Stimulated activated CD8-positive, alpha-beta memory T cell treated with anti-CD3 and anti-CD28 coated beads, Interleukin-15, amount 100 ng/mL, for 24 hours (primary cell): ENCODE data around the gene DNMT3A.

Experiments used
- DNase-seq: peaks from one replicate; pipeline ENCODE4 v3.0.0-alpha.2; 2020; ENCODE audit warnings: low read depth

DNMT3A gene

DNA sequence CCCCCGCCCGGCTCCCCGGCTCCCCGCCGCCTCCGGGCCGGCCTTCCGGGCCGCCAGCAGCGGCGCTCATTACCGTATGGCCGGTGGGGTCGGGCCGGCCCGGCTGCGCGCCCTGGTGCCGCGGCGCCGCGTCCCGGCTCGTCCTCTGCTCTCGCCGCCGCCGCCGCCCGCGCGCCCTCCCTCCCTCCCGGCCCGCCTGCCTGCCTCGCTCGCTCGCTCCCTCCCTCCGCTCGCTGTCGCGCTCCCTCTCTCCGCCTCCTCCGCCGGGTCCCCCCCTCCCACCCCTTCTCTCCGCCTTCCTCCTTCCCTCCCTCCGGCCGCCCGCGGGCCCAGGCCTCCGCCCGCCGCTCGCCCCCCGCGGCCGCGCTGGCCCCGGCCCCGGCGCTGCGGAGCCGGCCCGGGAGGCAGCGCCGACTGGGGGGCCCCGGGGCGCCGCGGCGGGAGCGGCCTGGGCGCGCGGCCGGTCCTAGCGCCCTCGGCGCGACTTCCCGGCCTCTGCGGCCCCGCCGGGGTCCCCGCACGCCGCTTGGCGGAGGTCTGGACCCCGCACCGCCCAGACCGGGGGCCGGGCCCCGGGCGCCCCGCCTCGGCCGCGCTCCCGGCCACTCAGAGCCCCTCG is at the start of gene DNMT3A:
Gene DNMT3A (minus strand): TSS at position 173 of the 619 bp plus-strand sequence. CDS start 27,941 bp downstream, outside the sequence.
- no peak for DNase-seq

DNA sequence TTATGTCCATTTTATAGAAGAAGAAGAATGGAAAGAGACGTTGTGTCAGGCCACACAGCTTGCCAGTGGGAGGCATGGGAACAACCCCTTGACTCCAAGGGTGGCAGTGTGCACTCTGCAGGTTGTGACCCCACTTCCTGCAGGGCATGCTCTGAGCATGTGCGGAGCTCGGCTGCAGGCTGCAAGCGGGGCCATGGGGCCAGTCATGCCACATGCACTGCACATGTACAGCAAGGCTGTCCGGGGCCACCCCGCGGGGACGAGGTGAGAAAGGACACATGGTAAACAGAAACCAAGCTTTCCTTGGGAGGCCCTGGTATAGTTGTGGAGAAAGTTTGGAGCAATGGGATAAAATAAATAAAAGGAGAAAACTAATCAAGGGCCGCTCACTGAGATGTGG is 47.4 kb upstream of the DNMT3A start:
- no peak for DNase-seq

DNA sequence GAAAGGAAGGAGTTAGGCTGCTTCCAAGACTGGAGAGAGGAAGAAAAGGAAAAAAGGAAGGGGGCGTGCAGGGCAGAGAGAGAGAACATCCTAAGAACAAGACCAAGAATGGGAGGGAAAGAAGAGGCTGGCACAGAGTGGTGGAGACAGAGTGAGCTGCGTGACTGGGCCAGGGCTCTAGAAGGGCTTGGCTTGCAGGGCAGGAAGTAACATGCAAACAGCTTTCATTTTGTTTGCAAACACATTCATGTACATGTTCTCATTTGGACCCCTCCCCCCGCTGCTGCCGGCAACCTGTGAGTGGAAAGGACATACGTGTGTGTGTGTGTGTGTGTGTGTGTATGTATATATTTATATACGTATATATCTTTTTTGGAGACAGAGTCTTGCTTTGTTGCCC is 46.8 kb upstream of the DNMT3A start:
- DNase-seq = no peak

DNA sequence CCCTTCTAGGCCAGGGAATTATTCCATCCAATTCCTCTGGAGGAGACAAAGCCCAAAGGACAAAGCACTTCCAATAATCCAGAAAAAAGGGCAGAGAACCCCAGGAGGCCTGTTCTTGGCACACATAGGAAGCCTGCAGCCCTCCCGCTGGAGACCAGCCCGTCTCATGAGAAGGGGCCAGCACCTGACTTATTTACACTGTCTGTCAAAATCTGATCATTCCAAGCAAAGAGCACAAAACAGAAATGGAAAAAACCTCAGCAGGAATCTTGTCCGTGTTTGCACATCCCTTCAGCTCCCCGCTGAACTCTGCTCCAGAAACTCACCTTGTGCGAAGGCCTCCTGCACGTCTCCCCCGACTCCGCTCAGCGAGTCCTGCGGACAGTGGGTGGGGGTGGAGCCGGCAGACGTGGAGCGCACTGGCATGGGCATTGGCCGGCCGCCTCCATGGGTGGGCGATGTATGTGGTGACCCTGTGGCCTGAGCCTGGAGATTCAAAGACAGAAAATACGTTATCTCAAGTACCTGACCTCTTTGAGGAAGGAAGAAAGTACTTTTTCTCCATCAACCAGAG is 46.2 kb upstream of the DNMT3A start:
- DNase-seq = no peak

DNA sequence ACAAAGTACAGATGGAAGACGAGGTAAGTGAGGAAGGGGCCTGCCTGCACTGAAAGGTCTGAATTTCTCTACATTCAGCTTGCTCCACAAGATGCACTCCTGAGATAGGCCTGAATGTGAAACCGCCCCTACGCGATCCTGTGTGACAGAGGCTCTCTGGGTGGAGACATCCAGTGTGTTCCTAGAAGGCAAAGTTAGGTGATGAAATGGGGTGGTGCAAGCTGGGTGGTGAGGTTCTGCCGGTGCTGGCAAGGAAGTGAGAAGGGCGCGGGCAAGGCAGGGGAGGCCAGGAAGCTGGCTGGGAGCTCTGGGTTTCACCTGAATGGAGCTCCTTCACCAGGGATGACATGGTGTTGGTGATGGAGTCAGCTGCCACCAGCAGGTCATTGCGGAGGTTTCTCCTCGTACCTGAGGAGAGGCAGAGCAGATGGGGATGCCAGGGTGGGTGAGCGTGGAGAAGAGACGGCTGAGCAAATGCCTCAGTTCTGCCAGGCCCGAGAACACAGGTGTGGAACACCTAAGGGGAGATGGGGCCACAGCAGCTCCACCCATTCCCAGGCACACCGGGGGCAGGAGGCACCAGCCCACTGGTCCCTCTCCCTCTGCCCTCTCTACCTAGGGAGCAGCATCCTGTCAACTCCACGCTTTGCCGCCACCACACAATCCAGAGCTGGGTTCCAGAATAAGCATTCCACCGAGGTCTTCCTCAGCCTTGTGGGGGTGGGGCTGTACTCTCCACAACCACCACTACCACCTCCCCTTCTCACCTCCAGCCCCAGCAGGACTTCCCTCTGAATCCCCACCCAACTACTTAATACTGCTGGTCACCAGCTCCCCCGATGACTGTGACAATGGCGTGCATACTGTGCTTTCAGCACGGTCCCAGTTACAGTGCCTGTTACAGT is 45.5 kb upstream of the DNMT3A start:
- no peak for DNase-seq

DNA sequence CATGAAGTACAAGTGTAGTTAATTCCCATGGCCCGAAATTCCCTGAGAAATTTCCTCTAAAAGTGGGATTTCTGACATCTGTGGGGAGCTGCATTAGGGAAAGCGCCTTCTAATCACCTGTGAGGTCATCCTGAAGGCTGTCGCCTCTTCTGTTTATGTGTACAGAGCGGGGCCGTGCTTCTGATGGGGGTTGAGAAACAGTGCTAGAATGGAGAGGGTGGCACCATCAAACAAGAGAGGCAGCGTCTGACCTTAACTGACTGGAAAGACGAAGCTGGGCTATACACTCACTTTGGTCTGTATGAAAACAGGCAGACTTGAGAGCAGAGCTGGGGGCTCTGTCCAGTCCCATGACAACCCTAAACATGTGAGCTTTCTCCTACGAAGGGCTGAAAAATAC is 44.2 kb upstream of the DNMT3A start:
- DNase-seq = no peak

DNA sequence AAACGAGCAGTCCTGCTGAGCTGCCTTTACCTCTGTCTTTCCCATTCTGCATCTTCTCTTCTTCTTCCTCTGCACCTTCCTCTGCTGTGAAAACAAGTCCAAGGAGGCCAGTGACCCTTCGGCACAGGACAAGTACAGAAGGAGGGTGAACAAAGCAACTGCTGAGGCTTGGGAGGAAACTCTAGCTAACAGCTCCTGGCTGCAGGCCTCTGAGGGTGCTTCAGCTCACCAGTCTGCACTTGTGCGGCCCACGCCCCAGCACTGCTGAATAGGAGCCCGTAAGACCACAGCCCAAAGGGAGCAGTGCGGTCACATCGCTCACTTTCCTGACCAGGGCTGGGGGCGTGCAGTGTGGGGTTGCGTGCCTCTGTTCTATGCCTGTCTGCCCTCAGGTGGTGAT is 42.1 kb upstream of the DNMT3A start:
- DNase-seq = no peak

DNA sequence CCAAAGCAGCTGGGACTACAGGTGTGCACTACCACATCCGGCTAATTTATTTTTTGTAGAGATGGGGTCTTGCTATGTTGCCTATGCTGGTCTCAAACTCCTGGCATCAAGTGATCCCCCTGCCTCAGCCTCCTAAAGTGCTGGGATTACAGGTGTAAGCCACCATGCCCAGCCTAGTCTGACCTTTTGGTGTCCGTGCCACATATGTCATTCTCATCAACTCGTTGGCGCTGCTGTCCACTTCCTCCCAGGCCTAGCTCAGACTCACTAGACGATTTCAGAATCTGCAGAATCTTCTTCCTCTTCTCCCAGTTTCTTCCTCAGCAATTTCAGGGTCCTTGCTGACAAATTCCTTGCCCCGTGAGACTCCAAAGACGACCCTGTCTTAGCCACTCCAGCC is 39.8 kb upstream of the DNMT3A start:
- no peak for DNase-seq

DNA sequence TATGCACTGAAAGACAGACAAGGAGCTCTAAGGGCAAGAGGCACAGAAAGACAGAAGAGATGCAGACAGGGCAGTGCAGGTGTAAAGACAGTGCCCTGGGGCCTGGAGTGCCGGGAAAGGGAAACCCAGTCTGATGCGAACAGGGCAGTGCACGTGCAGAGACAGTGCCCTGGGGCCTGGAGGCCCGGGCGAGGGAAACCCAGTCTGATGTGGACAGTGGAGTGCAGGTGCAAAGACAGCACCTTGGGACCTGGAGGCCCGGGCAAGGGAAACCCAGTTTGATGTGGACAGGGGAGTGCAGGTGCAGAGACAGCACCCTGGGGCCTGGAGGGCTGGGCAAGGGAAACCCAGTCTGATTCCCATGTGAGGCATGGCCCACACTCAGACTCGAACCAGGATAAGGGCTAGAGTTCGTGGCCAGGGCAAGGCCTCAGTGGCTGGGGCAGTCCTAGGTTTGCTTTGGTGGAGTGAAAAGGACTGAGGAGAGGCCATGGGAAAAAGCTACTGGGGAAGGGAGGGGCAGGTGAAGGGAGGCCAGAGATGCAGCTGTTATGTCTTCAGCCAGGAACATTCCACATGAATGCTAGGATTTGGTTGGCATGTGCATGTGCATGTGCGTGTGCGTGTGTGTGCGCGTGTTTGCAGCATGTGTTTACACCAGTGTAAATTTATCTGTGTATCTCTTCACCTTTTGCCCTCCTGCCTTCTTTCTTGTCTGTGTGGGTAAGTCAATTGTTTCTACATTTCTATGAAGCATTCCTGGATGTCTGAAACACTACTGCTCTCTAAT is 39.1 kb upstream of the DNMT3A start:
- no peak for DNase-seq

DNA sequence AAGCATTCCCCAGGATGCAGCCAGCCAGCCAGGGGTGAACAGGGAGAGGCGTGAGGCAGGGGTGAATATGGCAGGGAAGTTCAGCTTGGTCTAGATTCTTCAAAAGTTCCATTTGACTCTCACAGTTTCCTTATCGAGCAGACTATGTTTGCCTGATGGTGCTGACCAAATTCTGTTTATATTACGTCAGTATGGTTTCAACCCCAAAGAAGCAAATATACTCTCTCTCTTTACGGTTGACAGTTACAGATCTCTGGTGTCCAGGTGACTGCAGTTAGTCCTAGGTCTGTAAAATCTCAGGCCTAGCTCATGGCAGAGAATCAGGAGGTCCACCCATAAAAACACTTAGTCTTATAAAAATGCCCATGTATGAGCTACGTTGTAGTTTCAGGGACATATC is 38.3 kb upstream of the DNMT3A start:
- no peak for DNase-seq

DNA sequence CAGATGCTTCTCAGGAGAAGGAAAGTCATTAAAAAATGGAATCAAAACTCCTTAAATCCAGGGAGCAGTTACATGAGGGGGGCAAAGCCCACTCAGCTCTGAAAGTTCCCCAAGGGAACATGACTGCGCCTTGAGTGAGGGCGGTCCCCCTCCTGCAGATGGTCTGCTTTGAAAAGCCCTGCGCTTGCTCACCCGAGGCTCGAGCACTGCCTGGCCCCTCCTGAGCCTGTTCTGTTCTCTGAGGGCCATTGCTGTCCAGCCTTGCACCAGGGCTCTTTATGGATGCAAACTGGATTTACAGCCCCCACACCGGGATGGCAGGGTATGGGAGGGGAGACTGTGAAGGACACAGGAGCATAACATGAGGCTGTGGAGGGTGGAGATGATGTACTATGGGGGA is 37.8 kb upstream of the DNMT3A start:
- DNase-seq = no peak

DNA sequence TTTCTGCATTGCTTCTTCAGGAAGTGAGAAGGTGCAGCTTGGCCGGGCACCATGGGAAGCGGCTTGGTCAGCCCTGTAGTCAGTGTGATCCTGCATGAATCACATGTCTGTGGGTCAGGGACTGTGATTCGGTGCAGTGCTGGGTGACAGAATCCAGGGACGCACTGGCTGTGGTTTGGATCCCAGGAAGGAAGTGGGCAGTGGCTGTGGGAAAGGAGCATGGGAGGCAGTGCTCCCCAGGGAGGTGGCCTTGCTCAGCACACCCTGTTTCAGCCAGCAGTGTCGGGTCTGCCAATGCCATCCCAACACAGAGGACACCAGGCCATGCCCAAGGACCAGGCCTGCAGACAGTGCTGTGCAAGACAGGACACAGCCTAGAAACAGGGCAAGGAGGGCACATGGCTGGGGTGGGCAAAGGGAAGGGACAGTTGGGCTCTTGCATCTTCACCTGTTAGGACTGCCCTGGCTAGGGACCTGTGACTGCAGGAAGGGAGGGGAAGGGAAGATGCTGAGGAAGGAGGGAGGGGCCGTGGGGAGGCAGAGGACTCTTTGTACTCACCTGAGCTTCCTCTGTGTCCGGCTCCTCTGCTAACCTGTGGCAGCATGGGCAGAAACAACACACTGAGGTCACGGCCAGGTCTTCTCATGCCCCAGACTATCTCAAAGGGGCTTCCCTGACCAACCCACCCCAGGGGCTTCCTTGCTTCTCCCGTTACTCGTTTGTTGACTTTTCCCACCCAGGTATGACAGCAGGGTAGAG is 37.2 kb upstream of the DNMT3A start:
- DNase-seq = no peak

DNA sequence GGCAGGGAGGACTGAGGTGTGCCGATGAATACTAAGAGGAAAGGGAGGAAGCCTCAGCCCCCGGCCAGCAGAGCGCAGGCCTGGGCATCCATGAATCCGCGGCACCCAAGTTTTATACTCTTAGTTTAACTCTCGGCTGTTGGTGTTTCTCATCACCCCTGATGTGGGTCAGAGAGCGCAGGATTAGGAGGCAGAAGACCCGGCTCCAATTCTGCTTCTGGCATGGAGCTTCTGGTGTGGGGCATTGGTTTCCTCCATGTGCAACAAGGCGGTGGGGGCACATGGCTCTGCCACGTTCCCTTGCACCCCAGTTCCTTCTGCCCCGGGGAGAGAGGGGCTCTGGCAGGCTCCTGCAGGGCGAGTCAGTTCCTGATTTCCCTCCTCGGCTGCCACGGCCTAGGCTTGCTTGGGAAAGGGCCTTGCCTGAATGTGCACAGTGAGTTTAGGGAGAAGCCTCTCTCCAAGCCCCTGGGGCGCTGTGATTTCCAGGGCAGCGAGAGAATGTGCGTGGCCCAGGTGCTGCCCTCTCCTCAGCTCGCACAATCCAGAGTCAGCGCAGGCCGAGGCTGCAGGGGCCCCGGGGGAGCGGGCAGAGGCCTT is 36.2 kb upstream of the DNMT3A start:
- DNase-seq = no peak

DNA sequence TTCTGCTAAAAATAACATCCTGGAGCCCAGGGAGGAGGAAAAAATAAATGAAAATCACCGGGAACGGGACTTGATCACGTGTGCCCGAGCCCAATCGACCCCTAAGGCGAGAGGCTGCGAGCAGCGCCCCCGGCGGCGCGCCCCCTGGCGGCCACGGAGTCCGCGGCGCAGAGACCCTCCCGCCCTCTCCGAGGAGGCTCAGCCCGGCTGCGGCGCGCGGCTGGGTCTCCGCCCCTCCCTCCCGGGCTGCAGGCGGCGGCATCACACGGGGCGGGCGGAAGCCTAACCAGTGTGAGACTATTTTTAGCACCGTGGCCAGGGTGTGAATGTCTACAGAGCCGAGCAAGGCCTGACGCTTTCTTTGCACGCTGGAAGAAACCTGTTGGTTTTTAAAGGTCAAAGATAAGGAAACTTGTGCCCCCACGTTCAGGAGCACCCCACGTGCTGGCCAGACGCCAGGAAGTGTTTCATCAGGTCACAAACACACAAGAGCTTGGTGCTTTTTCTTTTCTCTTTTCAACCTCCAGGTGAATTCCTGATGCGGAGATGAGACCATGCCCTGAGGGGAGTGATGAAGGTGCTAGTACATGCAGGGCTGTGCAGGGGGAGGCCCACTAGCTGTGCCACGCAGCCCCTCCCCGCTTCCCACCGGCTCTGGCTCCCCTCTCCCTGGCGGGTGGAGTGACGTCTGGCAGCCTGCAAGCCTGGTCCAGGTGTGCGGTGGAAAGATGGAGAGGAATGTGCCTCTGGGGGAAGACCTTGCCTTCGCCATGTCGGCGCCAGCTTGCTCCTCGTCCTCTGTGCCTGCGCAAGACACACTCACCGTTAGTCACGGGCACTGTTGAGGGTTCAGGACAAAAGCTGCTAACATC is 35.3 kb upstream of the DNMT3A start:
- DNase-seq = peak; percentile 83

DNA sequence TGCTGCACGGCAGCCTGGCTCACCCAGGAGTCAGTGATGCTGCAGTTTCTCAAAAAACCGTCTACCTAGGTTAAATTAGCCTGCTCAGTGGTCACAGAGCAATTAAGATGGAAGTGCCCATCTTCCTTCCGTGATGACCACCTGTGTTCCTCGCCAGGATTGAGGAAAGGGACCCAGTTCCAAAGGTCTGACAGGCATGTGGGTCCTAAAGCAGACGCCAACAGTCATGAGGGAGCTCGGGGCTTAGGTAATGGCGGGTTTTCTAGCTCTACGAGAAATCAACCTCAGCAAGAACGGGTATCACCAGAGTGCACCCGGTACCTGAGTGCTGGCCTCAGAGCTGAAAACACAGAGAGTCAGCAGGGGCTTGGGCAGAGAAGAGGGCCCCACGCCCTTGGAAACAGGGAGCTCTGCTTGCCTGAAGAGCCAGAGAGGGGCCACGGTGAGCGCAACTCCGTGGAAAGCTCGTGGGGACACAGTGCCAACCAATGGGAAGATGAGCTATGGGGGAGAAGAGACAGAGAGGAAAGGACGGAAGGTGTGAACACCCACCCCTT is 34.3 kb upstream of the DNMT3A start:
- no peak for DNase-seq

DNA sequence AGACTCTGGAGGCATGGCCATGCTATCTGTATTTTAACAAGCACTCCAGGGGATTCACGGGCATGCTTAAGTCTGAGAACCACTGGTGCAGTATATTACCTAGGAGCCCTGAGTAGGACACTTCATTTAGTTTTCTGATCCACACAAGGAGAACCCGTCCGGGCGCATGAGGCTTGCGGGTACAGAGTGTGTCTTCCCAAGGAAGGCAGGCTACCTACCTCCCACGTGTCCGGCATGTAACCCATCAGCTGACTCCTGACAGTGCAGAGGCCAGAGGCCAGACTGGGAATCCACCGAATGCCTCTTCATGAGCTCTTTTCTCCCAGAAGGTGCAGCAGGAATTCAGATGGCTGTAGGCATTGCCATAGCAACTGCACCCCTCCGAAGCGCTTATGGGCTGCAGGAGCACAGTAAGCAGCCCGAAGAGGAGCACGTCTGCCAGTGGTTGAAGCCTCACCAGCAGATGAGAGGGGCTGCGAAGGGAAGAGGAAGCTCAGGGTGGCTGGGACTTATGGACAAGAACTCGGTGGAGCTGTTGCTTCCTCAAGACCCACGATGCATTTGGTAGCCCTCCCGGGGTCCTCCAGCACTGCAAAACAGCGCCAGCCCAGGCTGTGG is 33.8 kb upstream of the DNMT3A start:
- no peak for DNase-seq

DNA sequence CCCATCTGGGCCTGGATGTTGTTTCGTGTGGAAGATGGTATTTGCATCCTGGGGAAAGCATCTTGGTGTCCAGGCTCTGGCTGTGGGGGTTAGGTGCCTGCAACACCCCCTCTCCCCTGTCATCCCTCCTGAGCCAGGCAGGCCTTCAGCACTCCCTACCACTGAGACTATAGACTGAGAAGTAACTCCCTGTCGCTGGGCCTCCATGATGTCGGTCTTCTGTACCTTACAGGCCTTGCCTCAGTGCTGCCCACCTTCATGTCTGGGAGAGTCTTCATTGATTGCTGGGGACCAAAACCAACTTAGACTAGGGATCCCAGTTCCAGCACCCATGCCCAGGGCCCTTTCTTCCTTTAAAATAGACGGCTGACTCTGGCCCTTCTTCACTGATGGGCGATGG is 33.1 kb upstream of the DNMT3A start:
- DNase-seq = no peak

DNA sequence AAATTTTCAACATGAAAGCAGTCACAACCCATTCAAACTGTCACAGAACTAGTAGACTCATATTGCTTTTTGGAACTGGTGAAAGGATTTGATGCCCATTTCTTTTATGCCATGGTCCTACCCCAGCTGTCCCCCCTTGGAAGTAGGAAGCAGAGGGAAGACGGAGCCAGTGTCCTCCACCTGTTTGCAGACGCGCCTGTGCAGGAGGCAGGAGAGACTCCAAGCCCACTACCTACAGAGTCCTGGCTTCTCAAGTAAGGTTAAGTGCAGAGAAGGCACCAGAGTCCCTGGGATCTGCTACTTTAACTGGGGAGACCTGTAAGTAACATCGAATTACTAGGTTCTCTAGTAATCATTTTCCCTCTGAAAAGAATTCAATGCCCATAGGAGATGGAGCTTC is 32.7 kb upstream of the DNMT3A start:
- DNase-seq = no peak

DNA sequence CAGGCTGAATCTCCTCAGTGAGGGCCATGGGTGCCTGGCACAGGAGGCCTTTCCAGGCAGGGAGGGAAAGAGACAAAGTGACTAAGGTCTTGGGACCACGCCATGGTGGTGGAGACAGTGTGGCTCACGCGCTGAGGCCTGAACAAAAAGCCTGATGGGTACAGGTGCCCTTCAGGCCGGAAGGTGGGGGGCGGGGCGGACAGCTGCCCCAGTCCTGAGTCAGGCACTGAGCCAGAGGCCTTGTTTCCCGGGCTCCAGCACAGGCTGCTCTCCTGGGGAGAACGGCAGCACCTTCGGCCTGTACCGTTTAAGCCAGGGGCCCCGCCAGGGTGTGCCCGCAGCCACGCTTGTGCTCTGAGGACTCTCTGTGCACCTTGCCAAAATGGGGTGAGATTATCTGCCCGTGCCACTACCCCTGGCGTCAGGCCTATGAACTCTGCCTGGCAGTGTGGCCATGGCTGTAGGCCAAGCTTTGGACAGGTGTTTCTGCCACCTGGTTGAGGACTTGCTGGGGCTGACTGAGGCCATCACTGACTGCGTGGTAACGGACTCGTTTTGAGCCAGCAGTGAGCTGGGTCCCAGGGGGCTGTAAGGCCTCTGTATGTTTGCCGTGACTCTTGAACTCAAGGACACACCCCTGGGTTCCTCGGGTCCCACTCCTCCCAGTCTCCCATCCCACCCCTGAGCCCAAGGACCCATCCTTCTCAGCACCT is 31.7 kb upstream of the DNMT3A start:
- DNase-seq = no peak
